Measurements from ENCODE around the gene DHX29. TPM values are rescaled to one million over a fixed set of nuclear protein-coding genes. Genes with fewer than 3 reads are reported as not detected.

Gene DHX29
- total RNA-seq, 1 experiment from 2014 or later: 24.3 TPM

DNA sequence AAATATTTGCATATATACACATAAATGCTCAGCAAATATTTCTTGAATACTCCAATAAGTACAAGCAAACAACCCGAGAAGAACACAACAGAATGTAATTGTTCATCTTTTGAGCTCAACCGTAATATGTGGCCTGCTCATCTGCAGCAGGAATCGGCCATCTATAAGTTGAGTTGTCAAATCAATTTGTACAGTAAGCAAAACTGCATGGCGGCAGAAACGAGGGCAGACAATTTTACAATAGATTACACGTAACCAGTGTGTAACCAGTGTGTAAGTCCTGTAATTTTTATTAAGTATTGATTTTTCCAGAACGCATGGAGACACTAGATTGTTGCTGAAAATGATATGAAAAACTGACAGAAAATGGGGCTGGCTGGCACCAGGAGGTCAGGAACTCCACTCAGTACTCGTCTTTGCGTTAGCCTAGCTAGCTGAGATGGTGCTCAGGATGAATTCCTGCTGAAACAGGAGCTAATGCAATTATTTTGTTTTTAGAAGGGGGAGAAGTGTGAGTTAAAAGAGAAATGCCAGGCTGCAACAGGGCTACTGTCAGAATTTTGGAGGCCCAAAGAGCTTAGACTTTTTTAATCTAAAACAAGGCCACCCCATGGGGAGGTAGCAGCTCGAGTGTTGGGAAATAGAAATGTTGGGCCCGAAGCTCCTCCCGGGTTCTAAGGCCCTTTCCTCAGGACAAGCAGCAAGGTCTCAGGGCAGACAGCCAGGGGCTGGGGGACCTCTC lies 682 bp downstream of the DHX29 start:
- Histone ChIP-seq H3K4me3 (replicated peaks in 1 of 2; ENCODE audit: low read depth in 1 of 2, low read length in 2 of 2) (peak overlapping the region; percentile 89 to 96), H3K27me3 (ENCODE audit: insufficient read depth, low read length) (no peaks in the 10 kb centered on the region), H3K9me2 (ENCODE audit: insufficient read depth) (no peaks in the 10 kb centered on the region), H3K4me1 (ENCODE audit: control insufficient read depth in 1 of 2, insufficient read depth in 2 of 2, low read length in 2 of 2) (peaks cover 18 to 19% of the 10 kb centered on the region in 2 experiments), H2AFZ (ENCODE audit: low read depth, low read length, poor library complexity, severe bottlenecking) (peak overlapping the region; percentile 66), H3K36me3 (ENCODE audit: control insufficient read depth in 1 of 2, insufficient read depth in 2 of 2, low read length in 2 of 2) (peaks cover 0 to 17% of the 10 kb centered on the region in 2 experiments; a peak in 2 of 4 replicates), H3K9me3 (ENCODE audit: control insufficient read depth in 1 of 2, insufficient read depth in 1 of 2, low read depth in 1 of 2, low read length in 2 of 2) (peaks cover 0 to 4% of the 10 kb centered on the region in 2 experiments; a peak in 1 of 4 replicates), H3K79me2 (ENCODE audit: insufficient read depth, low read length) (peaks cover 98% of the 10 kb centered on the region), H3K4me2 (ENCODE audit: low read length) (peak overlapping the region; percentile 87), H3K9ac (ENCODE audit: low read length) (peak overlapping the region; percentile 96), H4K20me1 (ENCODE audit: insufficient read depth) (peaks cover 15% of the 10 kb centered on the region; the same call in 1 of the 2 replicates), H3K27ac (ENCODE audit: low read depth, low read length) (peak overlapping the region; percentile 93)
- CTCF ChIA-PET: interaction anchor here (0.7 kb wide), 2 partner anchors 13 to 88 kb away, joined by 3 read pairs; no protein-coding TSS in a partner anchor
- RAD21 ChIA-PET (ENCODE audit: low non-redundant PET in 1 of 2, low total read pairs in 2 of 2, uncharacterized antibody in 2 of 2, unreplicated experiment in 2 of 2): no interaction called here
- ATAC-seq (peak; percentile 6), DNase-seq (ENCODE audit: low read depth, low spot score) (no peak)
- TF ChIP-seq CBX3 (IDR thresholded peaks at IDR 0.05; ENCODE audit: low read depth): peak; percentile 6; the same call in 1 of the 2 replicates
- TF ChIP-seq, protein P1, sequence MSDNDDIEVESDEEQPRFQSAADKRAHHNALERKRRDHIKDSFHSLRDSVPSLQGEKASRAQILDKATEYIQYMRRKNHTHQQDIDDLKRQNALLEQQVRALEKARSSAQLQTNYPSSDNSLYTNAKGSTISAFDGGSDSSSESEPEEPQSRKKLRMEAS (IDR thresholded peaks at IDR 0.05): no peak
- POLR2A ChIA-PET: interaction anchor here (0.8 to 2.1 kb wide), 7 partner anchors 9 to 81 kb away, joined by 3 to 6 read pairs (median 5); no protein-coding TSS in a partner anchor
- intact Hi-C loops (cut with micrococcal nuclease): loop anchor here (2.0 to 10.0 kb wide), 3 partner anchors 80 to 1048 kb away; partner anchors contain the start of genes CDC20B and MCIDAS
- TSS peak; percentile 52 for BruUV-seq (replicated peaks)

DNA sequence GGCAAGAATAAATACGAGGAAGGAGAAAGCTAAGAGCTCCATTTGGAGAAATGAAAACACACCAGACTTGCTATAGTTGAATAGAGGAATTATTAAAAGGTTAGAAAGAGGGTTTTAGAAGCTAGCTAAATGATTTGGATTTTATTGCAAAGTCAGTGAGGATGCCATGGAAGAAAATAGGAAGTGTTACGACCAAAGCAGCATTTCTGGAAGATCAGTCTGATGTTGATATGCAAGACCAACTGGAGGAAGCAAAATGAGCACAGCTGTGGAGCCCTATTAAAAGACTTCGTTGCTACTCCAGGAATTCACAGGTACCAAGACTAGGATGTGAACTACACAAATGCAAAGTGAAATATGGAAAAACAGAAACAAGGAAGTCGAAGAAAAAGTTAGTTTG lies 2.1 kb downstream of the DHX29 start:
- ATAC-seq: no peak
- Histone ChIP-seq H3K79me2 (ENCODE audit: insufficient read depth, low read length) (peaks cover 95% of the 10 kb centered on the region), H3K9me3 (ENCODE audit: control insufficient read depth in 1 of 2, insufficient read depth in 1 of 2, low read depth in 1 of 2, low read length in 2 of 2) (peaks cover 3 to 10% of the 10 kb centered on the region in 2 experiments; a peak in 2 of 4 replicates), H4K20me1 (ENCODE audit: insufficient read depth) (0 out of 2 replicates have a peak, but pooled peaks cover 8% of the 10 kb centered on the region), H3K4me1 (ENCODE audit: control insufficient read depth in 1 of 2, insufficient read depth in 2 of 2, low read length in 2 of 2) (peaks cover 18 to 19% of the 10 kb centered on the region in 2 experiments), H3K27me3 (ENCODE audit: insufficient read depth, low read length) (no peaks in the 10 kb centered on the region), H2AFZ (ENCODE audit: low read depth, low read length, poor library complexity, severe bottlenecking) (no peak overlapping the region), H3K4me3 (replicated peaks in 1 of 2; ENCODE audit: low read depth in 1 of 2, low read length in 2 of 2) (no peak overlapping the region), H3K27ac (ENCODE audit: low read depth, low read length) (no peak overlapping the region), H3K9ac (ENCODE audit: low read length) (no peak overlapping the region), H3K36me3 (ENCODE audit: control insufficient read depth in 1 of 2, insufficient read depth in 2 of 2, low read length in 2 of 2) (peaks cover 0 to 14% of the 10 kb centered on the region in 2 experiments; a peak in 1 of 4 replicates), H3K9me2 (ENCODE audit: insufficient read depth) (no peaks in the 10 kb centered on the region), H3K4me2 (ENCODE audit: low read length) (peak overlapping the region; percentile 87; the same call in 1 of the 2 replicates)
- BruUV-seq (replicated peaks): no TSS peak
- POLR2A ChIA-PET: no interaction called here
- RAD21 ChIA-PET (ENCODE audit: low non-redundant PET in 1 of 2, low total read pairs in 2 of 2, uncharacterized antibody in 2 of 2, unreplicated experiment in 2 of 2): no interaction called here
- no peak for DNase-seq (ENCODE audit: low read depth, low spot score)
- intact Hi-C loops (cut with micrococcal nuclease): loop anchor here (5.0 to 10.0 kb wide), 2 partner anchors 133 to 1049 kb away; partner anchors contain the start of gene CDC20B
- CTCF ChIA-PET: no interaction called here
- no peak for TF ChIP-seq SP1 (IDR thresholded peaks at IDR 0.05; ENCODE audit: low read depth)
- TF ChIP-seq, protein P1 (IDR thresholded peaks at IDR 0.05): no peak
- TF ChIP-seq, protein P2, sequence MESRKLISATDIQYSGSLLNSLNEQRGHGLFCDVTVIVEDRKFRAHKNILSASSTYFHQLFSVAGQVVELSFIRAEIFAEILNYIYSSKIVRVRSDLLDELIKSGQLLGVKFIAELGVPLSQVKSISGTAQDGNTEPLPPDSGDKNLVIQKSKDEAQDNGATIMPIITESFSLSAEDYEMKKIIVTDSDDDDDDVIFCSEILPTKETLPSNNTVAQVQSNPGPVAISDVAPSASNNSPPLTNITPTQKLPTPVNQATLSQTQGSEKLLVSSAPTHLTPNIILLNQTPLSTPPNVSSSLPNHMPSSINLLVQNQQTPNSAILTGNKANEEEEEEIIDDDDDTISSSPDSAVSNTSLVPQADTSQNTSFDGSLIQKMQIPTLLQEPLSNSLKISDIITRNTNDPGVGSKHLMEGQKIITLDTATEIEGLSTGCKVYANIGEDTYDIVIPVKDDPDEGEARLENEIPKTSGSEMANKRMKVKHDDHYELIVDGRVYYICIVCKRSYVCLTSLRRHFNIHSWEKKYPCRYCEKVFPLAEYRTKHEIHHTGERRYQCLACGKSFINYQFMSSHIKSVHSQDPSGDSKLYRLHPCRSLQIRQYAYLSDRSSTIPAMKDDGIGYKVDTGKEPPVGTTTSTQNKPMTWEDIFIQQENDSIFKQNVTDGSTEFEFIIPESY (IDR thresholded peaks at IDR 0.05; ENCODE audit: extremely low read depth, insufficient replicate concordance, low read length): no peak
- TF ChIP-seq EZH2 (IDR thresholded peaks at IDR 0.05): no peak
- TF ChIP-seq JUND (IDR thresholded peaks at IDR 0.05): no peak
- no peak for TF ChIP-seq ELF1 (IDR thresholded peaks at IDR 0.05; ENCODE audit: borderline replicate concordance, low read depth)
- TF ChIP-seq, protein P3, sequence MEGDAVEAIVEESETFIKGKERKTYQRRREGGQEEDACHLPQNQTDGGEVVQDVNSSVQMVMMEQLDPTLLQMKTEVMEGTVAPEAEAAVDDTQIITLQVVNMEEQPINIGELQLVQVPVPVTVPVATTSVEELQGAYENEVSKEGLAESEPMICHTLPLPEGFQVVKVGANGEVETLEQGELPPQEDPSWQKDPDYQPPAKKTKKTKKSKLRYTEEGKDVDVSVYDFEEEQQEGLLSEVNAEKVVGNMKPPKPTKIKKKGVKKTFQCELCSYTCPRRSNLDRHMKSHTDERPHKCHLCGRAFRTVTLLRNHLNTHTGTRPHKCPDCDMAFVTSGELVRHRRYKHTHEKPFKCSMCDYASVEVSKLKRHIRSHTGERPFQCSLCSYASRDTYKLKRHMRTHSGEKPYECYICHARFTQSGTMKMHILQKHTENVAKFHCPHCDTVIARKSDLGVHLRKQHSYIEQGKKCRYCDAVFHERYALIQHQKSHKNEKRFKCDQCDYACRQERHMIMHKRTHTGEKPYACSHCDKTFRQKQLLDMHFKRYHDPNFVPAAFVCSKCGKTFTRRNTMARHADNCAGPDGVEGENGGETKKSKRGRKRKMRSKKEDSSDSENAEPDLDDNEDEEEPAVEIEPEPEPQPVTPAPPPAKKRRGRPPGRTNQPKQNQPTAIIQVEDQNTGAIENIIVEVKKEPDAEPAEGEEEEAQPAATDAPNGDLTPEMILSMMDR (IDR thresholded peaks at IDR 0.05 in 2 of 3, conservative IDR thresholded peaks at IDR 0.05 in 1 of 3; ENCODE audit: borderline replicate concordance in 1 of 3, insufficient read depth in 1 of 3, low read depth in 2 of 3, low read length in 2 of 3): no peak

Data from HCT116 (cell line).